ENCODE measurements around the gene METTL16.

DNA sequence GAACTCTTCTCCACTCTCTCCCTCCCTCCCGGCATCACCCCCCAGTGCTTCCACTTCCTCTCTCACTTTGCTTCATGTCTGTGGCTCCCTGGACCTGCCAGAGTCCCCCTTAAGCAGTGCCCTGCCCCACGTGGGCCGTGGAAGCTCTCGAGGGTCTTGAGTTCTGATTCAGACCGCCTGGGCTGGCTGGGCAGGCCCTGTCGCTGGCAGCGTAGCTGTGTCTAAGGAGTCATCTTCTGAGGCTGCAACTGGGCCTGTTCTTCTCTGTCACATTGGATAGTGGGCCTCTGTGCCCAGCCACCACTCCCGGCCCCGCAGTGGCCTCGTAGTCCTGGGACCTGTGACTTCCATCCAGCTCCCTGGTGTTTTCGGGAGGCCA is 141.5 kb downstream of the METTL16 start:
- TF ChIP-seq, protein P1, sequence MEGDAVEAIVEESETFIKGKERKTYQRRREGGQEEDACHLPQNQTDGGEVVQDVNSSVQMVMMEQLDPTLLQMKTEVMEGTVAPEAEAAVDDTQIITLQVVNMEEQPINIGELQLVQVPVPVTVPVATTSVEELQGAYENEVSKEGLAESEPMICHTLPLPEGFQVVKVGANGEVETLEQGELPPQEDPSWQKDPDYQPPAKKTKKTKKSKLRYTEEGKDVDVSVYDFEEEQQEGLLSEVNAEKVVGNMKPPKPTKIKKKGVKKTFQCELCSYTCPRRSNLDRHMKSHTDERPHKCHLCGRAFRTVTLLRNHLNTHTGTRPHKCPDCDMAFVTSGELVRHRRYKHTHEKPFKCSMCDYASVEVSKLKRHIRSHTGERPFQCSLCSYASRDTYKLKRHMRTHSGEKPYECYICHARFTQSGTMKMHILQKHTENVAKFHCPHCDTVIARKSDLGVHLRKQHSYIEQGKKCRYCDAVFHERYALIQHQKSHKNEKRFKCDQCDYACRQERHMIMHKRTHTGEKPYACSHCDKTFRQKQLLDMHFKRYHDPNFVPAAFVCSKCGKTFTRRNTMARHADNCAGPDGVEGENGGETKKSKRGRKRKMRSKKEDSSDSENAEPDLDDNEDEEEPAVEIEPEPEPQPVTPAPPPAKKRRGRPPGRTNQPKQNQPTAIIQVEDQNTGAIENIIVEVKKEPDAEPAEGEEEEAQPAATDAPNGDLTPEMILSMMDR (IDR thresholded peaks at IDR 0.05), result no peak
- no peak for TF ChIP-seq EZH2 (IDR thresholded peaks at IDR 0.05; ENCODE audit: borderline replicate concordance, insufficient read depth, low read depth, low read length, poor library complexity, severe bottlenecking)

All from B cell (primary cell).